ENCODE measurements around the gene SIDT1. TPM values are rescaled to one million over a fixed set of nuclear protein-coding genes. Genes with fewer than 3 reads are reported as not detected.

Gene SIDT1
- total RNA-seq, 1 experiment from 2014 or later: not detected

GRCh38 chr3:113559009-113559408 lies 26.7 kb downstream of the SIDT1 start:
- CTCF ChIA-PET: no interaction called here
- no peak for DNase-seq (ENCODE audit: low read depth, low spot score)

GRCh38 chr3:113560271-113560670 lies 27.9 kb downstream of the SIDT1 start:
- POLR2A ChIA-PET: interaction anchor here (0.6 kb wide), 1 partner anchor 64 kb away, joined by 4 read pairs; no protein-coding TSS in a partner anchor

More at GRCh38 chr3:113559009-113559408, 26.7 kb downstream of the SIDT1 start:
- intact Hi-C loops (cut with micrococcal nuclease; ENCODE audit: unreplicated experiment): no loop called here
- no peaks in the 10 kb centered on the region for H3K9me3 ChIP-seq (ENCODE audit: control insufficient read depth, insufficient read depth, low read depth, low read length)
- in situ Hi-C loops (cut with HindIII; ENCODE audit: low pct_unique_long_range_greater_than_20kb, low sequenced_read_pairs): no loop called here
- H3K4me3 ChIP-seq (ENCODE audit: low read depth in 2 of 2, low read length in 2 of 2): no peak overlapping the region
- H3K4me1 ChIP-seq (ENCODE audit: control insufficient read depth, insufficient read depth, low read length): no peaks in the 10 kb centered on the region
- TF ChIP-seq TCF7L2 (IDR thresholded peaks at IDR 0.05; ENCODE audit: low read depth, low read length): no peak
- no peak for TF ChIP-seq SIN3A (IDR thresholded peaks at IDR 0.05; ENCODE audit: borderline replicate concordance, insufficient read depth, low read depth, low read length)
- no peak for TF ChIP-seq CTCF (IDR thresholded peaks at IDR 0.05)
- no peak for TF ChIP-seq POLR2AphosphoS5 (IDR thresholded peaks at IDR 0.05; ENCODE audit: low read depth, low read length)
- no peak for TF ChIP-seq REST (IDR thresholded peaks at IDR 0.05; ENCODE audit: insufficient read depth in 1 of 2, low read depth in 2 of 2, low read length in 1 of 2)
- ATAC-seq: no peak
- peaks cover 14% of the 10 kb centered on the region for H3K27me3 ChIP-seq (ENCODE audit: control insufficient read depth, insufficient read depth, low read length)
- no peak overlapping the region for H3K27ac ChIP-seq (ENCODE audit: low read length)
- POLR2A ChIA-PET: no interaction called here
- BruUV-seq (replicated peaks): no TSS peak
- no peaks in the 10 kb centered on the region for H3K36me3 ChIP-seq (ENCODE audit: control insufficient read depth, insufficient read depth, low read length)

More at GRCh38 chr3:113560271-113560670, 27.9 kb downstream of the SIDT1 start:
- intact Hi-C loops (cut with micrococcal nuclease; ENCODE audit: unreplicated experiment): no loop called here
- DNase-seq (ENCODE audit: low read depth, low spot score) (no peak), ATAC-seq (no peak)
- H3K9me3 ChIP-seq (ENCODE audit: control insufficient read depth, insufficient read depth, low read depth, low read length): no peaks in the 10 kb centered on the region
- H3K27ac ChIP-seq (ENCODE audit: low read length): no peak overlapping the region
- no peaks in the 10 kb centered on the region for H3K4me1 ChIP-seq (ENCODE audit: control insufficient read depth, insufficient read depth, low read length)
- no peak overlapping the region for H3K4me3 ChIP-seq (ENCODE audit: low read depth in 2 of 2, low read length in 2 of 2)
- no peak for TF ChIP-seq POLR2AphosphoS5 (IDR thresholded peaks at IDR 0.05; ENCODE audit: low read depth, low read length)
- TF ChIP-seq SIN3A (IDR thresholded peaks at IDR 0.05; ENCODE audit: borderline replicate concordance, insufficient read depth, low read depth, low read length): no peak
- TF ChIP-seq TCF7L2 (IDR thresholded peaks at IDR 0.05; ENCODE audit: low read depth, low read length): no peak
- TF ChIP-seq REST (IDR thresholded peaks at IDR 0.05; ENCODE audit: insufficient read depth in 1 of 2, low read depth in 2 of 2, low read length in 1 of 2): no peak
- TF ChIP-seq CTCF (IDR thresholded peaks at IDR 0.05): no peak
- in situ Hi-C loops (cut with HindIII; ENCODE audit: low pct_unique_long_range_greater_than_20kb, low sequenced_read_pairs): no loop called here
- H3K36me3 ChIP-seq (ENCODE audit: control insufficient read depth, insufficient read depth, low read length): no peaks in the 10 kb centered on the region
- peaks cover 22% of the 10 kb centered on the region for H3K27me3 ChIP-seq (ENCODE audit: control insufficient read depth, insufficient read depth, low read length)
- CTCF ChIA-PET: no interaction called here
- BruUV-seq (replicated peaks): no TSS peak
